WTC11 (cell line): ENCODE measurements around the gene TOR1AIP2.

ENCODE experiments used
- CREB1 ChIP-seq: sonication (generic); formaldehyde crosslinking; IDR thresholded peaks from 2 replicates; pipeline ENCODE4 v1.8.0; 2023; ENCODE audit warnings: mild to moderate bottlenecking, missing genetic modification reagents
- CTCF ChIP-seq: fragments of 200-600 bp; IDR thresholded peaks from 2 replicates; pipeline ENCODE4 v1.8.0; 2022; ENCODE audit warnings: antibody characterized with exemption
- FOXK1 ChIP-seq: sonication (generic); formaldehyde crosslinking; IDR thresholded peaks from 2 replicates; pipeline ENCODE4 v1.8.0; 2022; ENCODE audit warnings: mild to moderate bottlenecking, moderate library complexity, missing genetic modification reagents
- FOXP1 ChIP-seq: sonication (generic); formaldehyde crosslinking; IDR thresholded peaks from 2 replicates; pipeline ENCODE4 v1.8.0; 2022; ENCODE audit warnings: missing genetic modification reagents, mild to moderate bottlenecking, moderate library complexity, borderline replicate concordance
- IRF2 ChIP-seq: sonication (generic); formaldehyde crosslinking; IDR thresholded peaks from 2 replicates; pipeline ENCODE4 v1.8.0; 2022; ENCODE audit warnings: low read depth, missing genetic modification reagents, borderline replicate concordance
- MYBL2 ChIP-seq: sonication (generic); formaldehyde crosslinking; IDR thresholded peaks from 2 replicates; pipeline ENCODE4 v1.8.1; 2023; ENCODE audit warnings: mild to moderate bottlenecking, moderate library complexity, missing genetic modification reagents
- TEAD4 ChIP-seq: sonication (generic); formaldehyde crosslinking; IDR thresholded peaks from 2 replicates; pipeline ENCODE4 v1.8.0; 2022; ENCODE audit warnings: mild to moderate bottlenecking, missing genetic modification reagents
- ZNF263 ChIP-seq: sonication (generic); formaldehyde crosslinking; IDR thresholded peaks from 2 replicates; pipeline ENCODE4 v1.8.1; 2022; ENCODE audit warnings: low read depth, mild to moderate bottlenecking, moderate library complexity, missing genetic modification reagents
- TF ChIP-seq, protein P1 (sequence below): sonication (generic); formaldehyde crosslinking; IDR thresholded peaks from 2 replicates; pipeline ENCODE4 v1.8.0; 2022; ENCODE audit warnings: mild to moderate bottlenecking, missing genetic modification reagents

- TF ChIP-seq CTCF (no peak), CREB1 (CRISPR knock-in tag) (no peak), IRF2 (CRISPR knock-in tag) (no peak), MYBL2 (no peak), TEAD4 (CRISPR knock-in tag) (no peak), FOXP1 (CRISPR knock-in tag) (no peak), FOXK1 (CRISPR knock-in tag) (no peak), ZNF263 (no peak)
- TF ChIP-seq, protein P1, sequence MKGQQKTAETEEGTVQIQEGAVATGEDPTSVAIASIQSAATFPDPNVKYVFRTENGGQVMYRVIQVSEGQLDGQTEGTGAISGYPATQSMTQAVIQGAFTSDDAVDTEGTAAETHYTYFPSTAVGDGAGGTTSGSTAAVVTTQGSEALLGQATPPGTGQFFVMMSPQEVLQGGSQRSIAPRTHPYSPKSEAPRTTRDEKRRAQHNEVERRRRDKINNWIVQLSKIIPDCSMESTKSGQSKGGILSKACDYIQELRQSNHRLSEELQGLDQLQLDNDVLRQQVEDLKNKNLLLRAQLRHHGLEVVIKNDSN, result no peak
These were observed 12.0 kb upstream of the TOR1AIP2 start for GRCh38 chr1:179889589-179889988.
